ENCODE data around the gene SH2D3C.

The SH2D3C gene

DNA sequence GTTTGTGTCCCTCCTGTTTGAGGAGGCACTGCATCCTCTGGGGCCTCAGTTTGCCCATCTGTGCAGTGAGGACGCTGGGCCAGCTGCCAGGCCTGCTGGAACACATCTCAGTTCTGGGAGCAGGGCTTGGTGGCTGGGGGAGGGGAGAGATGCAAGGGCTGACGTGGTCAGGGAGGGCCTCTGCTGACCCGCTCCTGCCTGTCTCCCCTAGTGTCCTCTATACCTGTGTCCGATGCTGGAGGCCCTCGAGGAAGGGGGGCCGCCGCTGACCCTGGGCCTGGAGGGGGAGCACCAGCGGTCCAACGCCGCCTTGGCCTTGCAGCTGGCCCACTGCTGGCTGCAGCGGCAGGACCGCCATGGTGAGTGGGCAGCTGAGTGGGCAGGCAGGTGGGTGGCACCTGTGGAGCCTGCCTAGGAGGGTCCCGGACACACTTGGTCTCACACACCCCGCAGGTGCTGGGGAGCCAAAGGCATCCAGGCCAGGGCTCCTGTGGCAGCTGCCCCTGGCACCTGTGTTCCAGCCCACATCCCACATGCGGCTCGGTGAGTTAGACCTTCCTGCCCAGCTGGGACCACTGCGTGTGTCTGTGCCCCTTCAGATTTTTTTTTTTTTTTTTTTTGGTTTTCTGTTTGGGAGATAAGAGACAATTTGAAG, 30.0 kb upstream of the SH2D3C start:
- DNase-seq: no peak

DNA sequence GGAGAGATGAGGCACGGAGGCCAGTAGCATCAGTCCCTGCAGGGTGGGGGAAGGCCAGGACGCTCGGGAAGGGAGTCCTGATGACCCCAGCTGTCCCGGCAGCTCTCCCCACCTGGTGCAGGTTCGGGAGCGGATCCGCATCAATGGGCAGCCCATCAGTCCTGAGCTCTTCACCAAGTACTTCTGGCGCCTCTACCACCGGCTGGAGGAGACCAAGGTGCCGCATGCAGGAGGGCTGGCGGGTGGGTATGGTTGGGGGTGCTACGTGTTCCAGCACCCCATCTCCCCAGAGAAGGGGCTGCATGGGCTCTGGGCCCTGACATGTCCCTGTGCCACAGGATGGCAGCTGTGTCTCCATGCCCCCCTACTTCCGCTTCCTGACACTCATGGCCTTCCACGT, 28.4 kb upstream of the SH2D3C start:
- DNase-seq: no peak

DNA sequence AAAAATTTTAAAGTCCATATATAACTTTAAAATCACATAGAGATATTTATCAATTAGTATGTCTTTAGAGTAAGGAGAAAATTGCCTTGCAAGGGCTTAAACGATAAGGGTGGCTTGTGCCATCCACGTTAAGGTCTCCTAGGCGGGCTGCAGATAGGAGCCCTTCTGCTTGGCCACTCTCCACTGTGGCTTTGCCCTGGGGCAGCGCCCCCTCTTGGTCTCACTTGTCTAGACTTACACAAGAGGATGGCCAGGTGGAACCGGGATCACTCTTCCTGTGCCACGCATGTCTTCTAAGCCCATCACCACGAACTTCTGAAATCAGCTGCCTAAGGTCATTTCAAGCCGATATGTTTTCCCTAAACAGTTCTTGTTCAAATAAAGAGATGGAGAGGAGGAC, 27.2 kb upstream of the SH2D3C start:
- peak; percentile 69 for DNase-seq

DNA sequence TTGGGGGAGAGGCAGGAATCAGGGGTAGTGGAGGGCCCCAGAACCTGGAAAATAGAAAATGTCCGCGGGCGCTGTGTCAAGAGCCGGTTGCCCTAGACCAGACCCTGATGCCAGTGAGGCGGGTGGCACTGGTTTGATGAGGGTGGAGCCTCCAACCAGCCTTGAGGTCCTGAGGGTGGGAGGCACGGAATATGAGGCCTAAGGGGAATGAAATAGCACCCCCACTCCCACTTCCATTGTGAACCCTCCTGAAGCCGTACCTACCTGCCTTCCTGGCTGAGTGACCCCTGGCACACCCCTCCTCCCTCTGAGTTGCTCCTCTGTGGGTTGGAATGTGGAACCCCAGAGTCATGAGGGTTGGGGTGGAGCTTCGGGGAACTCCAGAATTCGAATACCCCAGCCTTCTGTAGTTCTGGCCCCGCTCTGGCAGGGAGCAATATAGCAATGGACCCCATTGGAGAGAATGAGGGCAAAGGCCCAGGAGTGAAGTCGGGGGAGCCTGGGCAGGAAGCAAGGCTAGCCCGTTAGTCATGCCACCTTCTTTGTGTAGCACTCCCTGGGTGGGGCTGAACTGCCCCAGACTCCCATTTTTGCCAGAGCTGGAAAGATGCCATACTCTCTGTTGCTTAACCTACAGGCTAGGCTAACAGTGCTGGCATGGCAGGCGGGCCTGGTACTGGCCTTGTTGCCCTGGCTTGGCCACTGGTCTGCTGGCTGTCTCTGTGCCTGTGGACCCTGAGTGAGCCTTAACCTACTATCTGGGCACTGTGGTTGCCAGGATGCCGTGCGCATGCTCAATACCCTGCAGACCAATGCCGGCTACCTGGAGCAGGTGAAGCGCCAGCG, 25.3 kb upstream of the SH2D3C start:
- peak; percentile 60 for DNase-seq

DNA sequence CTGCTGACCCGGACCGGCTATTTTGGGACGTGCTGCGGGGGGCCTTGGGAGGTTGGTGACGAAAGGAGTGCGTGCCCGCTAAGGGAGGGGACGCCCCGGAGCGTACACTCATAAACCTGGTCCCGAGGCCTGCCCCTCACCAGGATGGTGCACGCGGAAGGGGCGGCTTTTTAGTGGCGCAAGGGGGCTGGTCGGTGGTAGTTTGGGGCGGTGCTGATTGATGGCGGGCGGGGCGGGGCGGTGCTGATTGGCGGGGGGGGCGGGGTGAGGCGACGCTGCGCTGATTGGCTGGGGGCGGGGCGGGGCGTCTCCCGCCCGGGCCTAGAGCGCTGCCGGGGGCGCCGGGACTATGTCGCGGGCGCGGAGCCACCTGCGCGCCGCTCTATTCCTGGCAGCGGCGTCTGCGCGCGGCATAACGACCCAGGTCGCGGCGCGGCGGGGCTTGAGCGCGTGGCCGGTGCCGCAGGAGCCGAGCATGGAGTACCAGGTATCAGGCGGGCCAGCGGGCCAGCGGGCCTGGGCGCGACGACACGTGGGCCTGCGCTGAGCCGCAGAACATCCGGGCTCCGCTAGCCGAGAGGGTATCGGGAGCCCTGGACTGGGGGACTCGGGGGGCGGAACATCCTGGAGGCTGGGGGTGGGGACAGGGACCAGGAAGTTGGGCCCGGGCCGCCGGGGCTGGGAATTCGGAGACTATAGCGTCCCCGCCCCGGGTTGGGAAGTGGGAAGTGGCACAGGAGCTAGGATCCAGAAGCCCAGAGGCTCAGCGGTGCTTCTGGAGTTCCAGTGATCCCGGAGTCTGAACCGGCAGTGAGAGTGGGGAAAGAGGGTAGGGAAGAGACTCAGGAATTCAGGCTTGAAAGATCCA, 24.3 kb upstream of the SH2D3C start, which contains the start of gene FPGS:
Gene FPGS, plus strand, starts transcription at position 307 of the 868 bp plus-strand sequence. Its CDS starts 43 bp downstream, at position 350.
- DNase-seq: peak; percentile 96

DNA sequence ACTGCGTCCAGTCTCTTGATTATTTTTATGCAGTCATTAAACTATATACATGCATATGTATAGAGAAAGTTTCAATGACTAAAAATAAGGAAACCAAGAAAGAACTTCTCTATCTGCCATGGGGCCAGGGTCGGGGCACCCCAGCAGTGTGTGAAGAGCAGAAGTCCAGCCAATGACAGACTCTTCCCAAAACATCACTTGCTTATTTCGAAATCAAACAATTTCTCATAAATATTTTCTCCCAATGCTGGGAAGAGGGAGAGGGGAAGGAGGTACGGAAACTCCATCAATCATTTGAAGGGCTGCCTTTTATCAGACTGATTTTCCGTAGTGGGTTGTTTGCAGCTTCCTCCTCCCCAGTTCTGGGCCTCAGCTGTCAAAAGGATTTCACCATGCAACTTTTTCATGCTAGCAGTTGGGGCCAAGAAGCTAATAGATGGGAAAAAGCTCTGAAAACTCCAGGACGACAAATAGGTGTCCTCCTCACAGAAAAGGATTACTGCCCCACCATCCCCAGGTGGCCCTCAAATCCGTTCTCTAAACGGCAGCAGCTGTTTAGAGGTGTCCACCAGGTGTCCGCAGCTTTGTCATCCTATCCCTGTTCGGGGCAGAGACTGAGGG, 23.6 kb upstream of the SH2D3C start:
- peak; percentile 88 for DNase-seq

DNA sequence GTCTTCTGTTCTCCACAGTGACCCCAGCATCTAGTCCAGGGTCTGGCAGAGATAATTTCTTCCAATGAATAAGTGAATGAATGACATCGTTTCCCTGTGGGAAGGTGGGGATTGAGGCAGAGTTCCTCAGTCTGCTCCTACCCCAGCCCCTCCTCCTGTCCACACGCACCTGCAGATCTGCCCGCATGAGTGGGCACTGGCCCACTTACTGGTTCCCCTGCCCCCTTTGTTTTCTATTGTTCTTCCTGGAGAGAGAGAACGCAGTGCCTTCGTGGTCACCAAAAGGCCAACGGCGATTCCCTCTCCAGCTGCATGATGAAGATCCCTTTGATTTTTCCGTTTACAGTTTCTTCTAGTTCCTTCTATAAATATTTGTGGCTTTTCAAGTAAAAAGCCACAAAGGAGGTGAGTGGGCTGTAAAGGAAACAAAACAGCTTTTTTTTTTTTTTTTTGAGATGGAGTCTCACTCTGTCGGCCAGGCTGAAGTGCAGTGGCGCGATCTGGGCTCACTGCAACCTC, 18.4 kb upstream of the SH2D3C start:
- peak; percentile 46 for DNase-seq

DNA sequence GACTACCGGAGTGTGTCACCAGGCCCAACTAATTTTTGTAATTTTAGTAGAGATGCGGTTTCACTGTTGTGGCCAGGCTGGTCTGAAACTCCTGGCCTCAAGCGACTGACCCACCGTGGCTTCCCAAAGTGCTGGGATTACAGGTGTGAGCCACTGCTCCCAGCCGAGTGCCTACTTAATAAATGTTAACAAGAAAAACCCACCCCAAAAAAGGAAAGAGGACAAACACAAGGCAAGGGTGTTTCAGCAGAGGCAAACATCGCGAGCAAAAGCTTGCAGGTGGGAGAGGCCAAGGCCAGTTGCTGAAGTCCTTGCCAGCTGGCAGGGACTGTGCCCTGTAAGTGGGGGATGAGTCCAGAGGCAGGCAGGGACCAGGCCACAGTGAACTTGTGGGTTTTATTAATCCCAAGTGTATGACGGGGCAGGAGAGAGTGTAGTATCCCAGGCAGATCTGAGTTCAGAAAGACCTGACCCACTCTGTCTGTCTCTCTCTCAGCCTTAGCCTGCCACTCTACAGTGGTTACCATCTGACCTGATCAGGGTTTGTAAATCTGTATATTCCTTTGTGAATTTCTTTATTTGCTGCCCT, 17.9 kb upstream of the SH2D3C start:
- peak; percentile 49 for DNase-seq

DNA sequence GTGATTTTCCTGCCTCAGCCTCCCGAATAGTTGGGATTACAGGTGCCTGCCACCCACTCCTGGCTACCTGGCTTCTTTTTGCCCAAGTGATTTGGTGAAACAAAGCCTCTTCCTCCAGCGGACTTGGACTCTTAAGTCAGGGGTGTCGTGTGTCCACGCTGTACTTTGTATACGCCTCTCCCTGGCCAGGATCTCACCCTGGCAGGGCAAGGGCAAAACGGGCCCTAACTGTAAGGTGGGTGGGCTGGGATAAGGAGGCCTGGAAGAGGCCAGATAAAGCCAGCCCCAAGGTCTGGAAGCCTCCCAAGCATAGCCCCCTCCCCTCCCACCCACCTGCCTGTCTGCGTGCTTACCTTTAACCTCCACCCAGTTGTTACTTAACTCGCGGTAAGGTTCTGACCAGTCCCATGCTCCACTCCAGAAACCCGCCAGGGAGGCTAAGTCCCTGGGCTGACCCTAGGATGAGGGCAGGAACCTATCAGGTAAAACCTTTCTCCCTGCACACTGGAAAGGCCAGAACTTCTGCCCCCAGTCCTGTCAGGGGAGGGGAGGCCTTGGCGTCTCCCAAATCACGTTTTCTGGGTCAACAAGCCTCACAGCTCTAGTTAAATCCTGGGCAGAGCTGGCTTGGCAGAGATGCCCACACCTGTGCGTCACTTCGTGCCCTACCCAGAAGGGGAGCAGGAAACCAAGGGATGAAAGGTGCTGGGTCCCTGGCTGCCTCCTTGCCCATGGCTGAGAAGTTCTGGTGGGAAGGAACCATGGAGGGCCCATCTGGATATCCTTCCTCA, 15.7 kb upstream of the SH2D3C start:
- DNase-seq: peak; percentile 38

DNA sequence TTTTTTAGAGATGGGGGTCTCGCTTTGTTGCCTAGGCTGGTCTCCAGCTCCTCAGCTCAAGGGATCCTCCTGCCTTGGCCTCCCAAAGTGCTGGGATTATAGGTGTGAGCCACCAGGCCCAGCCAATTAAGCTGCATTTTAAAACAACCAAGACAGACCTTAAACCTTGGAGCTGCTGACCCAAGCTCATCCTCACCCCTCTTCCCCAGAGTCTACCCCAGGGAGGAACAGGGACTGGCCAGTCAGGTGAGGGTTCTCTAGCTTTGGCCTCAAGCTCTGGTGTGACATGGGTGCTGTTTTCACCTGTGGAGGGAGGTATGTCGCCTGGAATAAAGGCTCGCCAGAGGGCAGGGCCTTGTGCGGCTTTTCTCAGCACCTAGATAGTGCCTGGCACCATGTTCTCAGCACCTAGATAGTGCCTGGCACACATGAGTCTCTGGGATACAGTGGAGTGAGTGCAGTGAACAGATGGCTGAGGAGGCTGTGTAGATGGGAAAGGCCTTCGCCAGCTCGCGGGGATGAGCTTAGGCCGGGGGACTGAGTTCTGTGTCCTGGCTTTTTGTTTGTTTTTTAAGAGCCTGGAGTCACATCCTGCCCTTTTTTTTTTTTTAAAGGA, 14.7 kb upstream of the SH2D3C start:
- peak; percentile 60 for DNase-seq

DNA sequence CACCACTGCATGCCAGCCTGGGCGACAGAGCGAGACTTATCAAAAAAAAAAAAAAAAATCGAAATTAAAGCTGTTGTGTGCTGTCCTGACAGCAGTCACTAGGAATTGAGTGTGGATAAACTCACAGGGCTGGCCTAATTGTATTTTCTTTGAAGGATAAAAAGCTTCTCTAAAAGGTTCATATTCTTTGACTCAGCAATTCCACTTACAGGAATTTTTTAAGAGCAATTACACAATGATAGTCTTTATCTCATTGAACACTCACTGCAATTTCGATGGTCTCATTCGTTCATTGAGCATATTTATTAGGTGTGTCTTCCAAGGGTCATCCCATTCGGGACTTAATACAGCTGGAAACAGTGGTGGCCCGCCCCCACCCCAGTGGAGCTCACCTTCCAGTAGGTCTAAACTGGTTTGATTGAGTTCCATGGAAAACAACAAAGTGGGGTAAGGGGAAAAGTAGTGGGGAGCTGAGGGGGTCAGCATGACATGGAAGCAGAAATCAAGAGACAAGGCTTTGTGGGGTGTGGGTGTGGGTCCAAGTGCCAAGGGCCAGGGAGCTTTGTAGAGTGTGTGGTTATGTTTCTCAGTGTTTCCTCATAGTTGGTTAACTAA, 14.1 kb upstream of the SH2D3C start:
- no peak for DNase-seq

DNA sequence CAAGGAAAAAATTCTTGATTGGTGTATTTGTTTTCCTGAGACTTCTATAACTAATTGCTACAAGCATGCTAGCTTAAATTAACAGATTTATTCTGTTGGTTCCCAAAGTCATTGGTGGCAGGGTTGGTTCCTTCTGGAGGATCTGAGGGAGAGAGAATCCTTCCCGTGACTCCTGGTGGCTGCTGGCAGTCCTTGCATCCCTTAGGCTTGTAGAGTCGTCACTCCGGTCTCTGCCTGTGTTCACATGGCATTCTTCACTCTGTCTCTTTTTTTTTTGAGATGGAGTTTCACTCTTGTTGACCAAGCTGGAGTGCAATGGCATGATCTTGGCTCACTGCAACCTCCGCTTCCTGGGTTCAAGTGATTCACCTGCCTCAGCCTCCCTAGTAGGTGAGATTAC, 12.6 kb upstream of the SH2D3C start:
- peak; percentile 28 for DNase-seq

DNA sequence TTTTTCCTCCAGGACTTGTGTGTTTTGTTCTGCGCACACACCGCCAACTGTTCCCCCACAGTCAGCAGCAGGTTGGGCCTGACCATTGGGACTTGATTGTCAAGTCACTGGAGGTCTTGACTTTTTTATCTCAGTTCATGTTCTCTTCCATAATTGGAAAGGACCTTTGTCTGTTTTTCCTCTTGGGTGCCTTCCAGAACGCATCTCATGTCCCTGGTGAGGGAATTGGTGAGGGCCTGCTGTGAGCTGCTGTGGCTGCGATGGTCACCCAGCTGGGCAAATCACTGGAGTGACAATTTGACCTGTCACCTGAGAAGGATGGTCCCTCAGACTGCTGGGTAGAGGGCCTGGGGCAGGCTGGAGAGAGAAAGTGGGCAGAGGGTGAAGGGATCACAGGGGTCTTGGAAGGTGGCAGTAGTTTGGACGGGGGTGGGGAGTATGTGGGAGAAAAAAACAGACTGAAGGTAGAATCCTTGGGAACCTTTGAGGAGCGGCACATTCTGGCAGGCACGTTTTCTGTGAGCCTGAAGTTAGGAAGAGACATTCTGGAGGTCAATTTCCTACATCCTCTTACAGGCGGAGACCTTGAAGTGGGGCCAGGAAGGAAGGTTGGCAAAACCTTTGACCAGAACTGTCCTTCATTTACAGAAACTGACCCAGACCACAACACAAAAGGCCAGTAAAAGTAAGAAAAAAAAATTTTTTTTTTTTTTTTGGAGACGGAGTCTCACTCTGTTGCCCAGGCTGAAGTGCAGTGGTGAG, 11.8 kb upstream of the SH2D3C start:
- no peak for DNase-seq

DNA sequence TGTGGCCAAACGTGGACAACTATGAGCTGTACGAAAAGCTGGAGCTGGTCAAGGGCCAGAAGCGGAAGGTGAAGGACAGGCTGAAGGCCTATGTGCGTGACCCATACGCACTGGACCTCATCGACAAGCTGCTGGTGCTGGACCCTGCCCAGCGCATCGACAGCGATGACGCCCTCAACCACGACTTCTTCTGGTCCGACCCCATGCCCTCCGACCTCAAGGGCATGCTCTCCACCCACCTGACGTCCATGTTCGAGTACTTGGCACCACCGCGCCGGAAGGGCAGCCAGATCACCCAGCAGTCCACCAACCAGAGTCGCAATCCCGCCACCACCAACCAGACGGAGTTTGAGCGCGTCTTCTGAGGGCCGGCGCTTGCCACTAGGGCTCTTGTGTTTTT, 10.7 kb upstream of the SH2D3C start:
- DNase-seq: no peak

DNA sequence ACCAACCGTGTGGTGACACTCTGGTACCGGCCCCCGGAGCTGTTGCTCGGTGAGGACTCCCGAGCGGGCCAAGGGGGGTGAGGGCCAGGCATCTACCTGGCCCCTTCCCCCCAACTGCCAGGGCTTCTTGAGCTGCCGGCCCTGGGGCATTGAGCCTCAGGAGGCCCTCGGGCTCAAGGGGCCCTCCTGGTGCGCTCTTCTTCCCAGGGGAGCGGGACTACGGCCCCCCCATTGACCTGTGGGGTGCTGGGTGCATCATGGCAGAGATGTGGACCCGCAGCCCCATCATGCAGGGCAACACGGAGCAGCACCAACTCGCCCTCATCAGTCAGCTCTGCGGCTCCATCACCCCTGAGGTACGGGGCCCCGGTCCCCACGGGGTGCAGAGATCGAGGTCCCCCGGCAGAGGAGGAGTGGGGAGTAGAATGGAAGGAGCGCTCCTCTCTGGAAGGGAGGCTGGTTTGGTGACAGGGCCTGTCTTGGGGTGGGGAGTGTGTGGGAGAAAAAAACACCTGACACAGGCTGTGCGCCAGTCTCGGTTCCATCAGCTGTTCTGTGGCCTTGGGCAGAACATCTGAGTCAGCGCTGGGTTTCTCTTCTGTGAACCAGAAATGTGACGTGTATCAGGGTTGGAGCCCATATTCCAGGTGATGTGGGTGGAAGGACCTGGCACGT, 10.0 kb upstream of the SH2D3C start:
- no peak for DNase-seq

DNA sequence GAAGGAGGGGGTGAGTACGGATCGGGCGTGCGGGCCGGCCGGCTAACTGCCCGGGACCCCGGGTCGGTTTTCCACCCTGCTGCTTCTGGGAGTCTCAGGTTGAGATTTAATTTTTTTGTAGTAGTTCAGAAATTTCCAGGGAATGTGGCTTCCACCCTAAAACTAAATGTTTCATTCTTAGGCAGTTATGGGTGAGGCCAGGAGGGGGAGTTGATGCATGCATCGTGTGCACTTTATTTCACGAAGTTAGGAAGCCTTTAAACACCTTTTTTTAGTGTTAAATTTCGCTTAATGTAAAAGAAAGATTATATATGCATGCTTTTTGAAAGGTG, 8.3 kb upstream of the SH2D3C start:
- DNase-seq: no peak

DNA sequence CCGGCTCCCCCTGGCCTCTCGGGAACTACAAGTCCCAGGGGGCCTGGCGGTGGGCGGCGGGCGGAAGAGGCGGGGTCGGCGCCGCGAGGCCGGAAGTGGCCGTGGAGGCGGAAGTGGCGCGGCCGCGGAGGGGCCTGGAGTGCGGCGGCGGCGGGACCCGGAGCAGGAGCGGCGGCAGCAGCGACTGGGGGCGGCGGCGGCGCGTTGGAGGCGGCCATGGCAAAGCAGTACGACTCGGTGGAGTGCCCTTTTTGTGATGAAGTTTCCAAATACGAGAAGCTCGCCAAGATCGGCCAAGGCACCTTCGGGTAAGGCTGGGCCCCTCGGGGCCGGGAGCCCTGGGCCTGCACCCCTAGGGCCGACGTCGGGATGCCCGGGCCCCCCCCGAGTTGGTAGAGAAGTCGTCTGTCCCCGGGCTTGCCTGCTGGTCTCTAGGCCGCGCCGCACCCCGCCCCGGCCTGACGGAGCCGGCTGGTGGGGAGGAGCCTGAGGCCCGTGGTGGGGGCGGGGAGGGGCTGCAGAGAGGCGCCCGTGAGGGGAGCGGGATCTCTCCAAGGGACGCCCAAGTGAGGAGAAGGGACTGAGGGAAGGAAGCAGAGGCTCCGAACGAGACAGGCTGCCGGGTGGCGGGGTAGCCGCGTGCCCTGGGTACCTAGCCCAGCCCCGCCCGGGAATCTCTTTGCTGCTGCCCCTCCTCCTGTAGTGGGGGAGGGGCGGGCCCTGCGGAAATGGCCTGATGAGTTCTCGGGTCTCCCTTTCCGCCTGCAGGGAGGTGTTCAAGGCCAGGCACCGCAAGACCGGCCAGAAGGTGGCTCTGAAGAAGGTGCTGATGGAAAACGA, 7.7 kb upstream of the SH2D3C start, which contains the start of gene CDK9:
Gene CDK9, plus strand, starts transcription at position 102 of the 840 bp plus-strand sequence. Its CDS starts 115 bp downstream, at position 217.
- peak; percentile 95 for DNase-seq

All from DMS53 (cell line).